ENCODE data around the gene NKAIN2.
"Not testable (repeated sequence)": the region's sequence is repeated elsewhere in the genome, so short reads cannot be mapped to it uniquely, and the experiment has no call there.

Gene NKAIN2

DNA sequence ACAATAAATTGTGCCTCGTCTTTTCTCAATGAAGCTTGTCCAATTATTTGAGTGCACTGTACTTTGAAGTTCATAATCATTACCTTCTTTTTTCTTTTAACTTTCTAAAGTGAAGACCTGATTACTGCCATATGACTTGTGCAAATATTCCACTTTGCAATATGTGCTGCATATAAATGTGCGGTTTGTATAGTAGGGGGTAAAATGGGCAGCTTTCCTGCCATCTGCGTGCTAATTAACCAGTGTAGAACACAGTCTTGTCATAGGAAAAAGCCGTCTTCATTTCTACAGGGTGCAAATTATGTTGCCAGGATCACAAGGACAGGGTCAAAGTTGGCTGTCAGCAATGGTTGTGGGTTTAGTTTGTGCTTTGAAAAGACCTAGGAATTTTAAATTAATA lies 397.0 kb downstream of the NKAIN2 start:
- FAIRE-seq (no peak), DNase-seq (ENCODE audit: insufficient read length, low spot score) (no peak)
- TF ChIP-seq POLR2A (IDR thresholded peaks at IDR 0.05; ENCODE audit: low read depth, low read length): no peak

DNA sequence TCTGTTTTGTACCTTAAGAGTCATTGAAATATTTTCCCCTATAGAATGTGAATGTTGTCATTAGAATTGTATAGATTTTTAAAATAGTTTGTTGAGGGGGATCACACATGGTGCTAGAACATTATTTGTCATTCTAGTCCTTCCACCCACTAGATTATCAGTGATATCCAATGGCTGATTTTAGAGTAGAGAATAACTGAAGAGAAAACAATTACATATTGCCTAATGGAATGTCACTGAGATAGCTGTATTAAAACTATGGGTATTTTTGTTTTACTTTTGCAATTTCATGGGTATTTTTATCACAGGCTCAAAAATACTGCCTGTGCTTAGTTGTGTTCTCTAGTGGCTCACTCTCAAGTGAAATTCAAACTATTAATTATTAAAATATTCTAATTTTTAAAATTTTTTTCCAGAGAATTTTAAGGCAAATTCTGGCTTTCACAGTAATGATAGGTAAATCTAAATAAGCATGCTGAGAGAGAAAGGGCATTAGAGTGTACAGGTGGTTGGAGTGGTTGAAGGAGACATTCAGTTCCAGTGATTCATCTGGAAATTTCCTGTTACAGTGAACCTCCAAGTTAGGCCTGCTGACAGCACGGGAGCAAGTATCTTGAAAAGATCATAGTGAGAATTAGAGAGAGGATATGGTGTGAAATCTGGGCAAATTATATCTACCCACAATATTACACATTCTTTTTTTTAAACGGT lies 399.6 kb downstream of the NKAIN2 start:
- peak; percentile 61 for FAIRE-seq
- no peak for TF ChIP-seq POLR2A (IDR thresholded peaks at IDR 0.05; ENCODE audit: low read depth, low read length)
- no peak for DNase-seq (ENCODE audit: insufficient read length, low spot score)

DNA sequence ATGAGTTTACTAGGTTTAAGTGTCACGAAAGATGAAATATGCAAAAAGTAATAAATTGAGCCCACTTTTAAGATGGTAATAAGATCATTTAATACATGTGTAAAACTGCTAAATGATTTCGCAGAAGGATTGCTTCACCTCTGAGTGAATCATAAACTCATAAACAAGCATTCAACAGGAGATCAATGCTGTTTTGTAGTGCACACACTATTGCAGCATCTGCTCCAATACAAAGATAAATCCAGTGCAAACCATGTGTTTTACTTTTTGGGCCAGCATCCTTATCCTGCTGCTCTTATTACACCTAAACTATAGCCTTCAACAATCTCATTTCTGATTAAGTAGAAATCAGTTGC lies 400.1 kb downstream of the NKAIN2 start:
- TF ChIP-seq POLR2A (IDR thresholded peaks at IDR 0.05; ENCODE audit: low read depth, low read length): no peak
- DNase-seq (ENCODE audit: insufficient read length, low spot score) (no peak), FAIRE-seq (no peak)

DNA sequence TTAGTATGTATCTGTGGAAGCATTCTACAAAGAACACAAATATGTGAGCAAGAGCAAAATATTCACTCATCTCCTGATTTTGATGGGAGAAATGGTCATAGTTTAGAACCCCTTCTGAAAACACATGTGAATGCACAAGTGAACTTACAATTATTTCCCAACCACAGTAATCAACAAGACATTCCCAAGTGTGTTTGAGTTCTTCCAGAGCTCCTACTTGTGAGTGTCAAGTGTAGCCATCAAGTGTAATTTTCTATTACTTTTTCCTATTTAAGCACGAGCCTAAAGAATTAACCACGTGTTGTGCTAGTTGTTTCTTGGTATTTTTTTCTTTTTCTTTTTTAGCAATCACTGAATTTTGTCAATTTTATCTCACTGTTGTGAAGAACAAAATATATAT lies 402.3 kb downstream of the NKAIN2 start:
- no peak for DNase-seq (ENCODE audit: insufficient read length, low spot score)
- FAIRE-seq: no peak
- no peak for TF ChIP-seq POLR2A (IDR thresholded peaks at IDR 0.05; ENCODE audit: low read depth, low read length)

DNA sequence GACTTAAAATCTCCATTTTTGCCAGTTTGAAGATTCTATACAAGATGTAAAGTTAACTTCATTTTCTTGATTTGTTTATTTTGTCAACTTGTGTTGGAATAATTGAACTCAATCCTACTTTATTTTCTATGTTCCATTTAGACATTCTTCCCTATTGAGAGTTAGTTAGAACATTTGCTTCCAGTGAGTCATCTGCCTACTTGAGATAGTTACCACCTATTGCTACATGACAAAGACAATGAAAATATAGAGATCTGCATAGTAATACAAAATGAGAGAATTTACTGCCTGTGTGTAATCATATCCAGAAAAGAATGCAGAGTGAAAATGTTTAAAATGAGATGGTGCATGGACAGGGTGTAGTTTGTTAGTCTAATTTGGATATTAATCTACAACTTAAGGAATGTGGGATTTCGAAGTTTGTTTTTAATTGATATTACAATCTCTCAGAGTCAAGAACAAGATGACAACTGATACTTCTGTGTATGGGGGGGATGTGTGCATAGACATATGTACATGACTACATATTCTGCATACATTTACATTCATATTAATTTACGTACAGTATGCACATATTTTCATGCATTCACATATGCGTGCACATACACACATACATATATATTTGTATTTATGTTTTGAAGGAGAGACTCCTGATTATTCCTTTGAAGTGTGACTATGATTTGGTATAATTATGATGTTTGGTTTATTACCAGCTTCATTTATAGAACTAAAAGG lies 420.1 kb downstream of the NKAIN2 start:
- no peak for TF ChIP-seq POLR2A (IDR thresholded peaks at IDR 0.05; ENCODE audit: low read depth, low read length)
- peak; percentile 36 for FAIRE-seq
- DNase-seq (ENCODE audit: insufficient read length, low spot score): no peak

DNA sequence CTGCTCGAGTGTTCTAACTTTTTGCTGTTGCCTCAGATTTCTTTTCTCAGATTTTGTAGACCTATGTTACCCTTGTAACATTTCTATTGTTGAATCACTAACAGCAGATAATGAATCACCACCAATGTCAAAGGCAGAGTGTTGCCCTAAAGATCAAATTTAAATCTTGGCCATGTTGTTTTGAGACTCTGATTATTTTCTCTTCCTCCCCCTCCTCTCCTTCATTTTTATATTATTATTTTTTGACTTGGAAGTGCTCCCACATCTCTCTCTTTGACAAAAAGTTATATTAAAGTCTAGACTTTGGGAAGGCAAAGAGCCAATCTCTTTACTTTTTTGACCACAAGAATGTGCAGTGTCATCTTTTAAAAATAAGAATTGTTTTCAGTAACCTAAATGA lies 422.7 kb downstream of the NKAIN2 start:
- FAIRE-seq: peak; percentile 38
- TF ChIP-seq POLR2A (IDR thresholded peaks at IDR 0.05; ENCODE audit: low read depth, low read length): no peak
- no peak for DNase-seq (ENCODE audit: insufficient read length, low spot score)

DNA sequence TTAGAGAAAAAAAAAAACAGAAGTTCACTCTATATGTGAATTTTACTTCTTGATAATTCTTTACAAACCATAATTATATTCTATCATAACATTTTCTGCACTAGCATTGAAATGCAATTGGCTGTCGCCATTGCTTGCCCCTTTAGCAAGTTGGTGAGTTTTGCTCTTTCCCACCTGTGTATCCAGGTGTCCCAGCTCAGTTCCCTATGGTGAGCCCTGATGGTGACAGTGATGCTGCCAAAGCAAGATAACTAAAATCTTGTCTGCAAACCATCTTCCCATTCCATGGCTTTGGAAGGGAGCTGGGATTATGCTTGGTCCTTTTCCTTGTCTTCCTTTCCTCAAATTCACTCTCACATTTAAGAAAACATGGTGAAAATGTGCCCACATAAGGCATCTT lies 429.6 kb downstream of the NKAIN2 start:
- DNase-seq (ENCODE audit: insufficient read length, low spot score): no peak
- FAIRE-seq: no peak
- TF ChIP-seq POLR2A (IDR thresholded peaks at IDR 0.05; ENCODE audit: low read depth, low read length): no peak

DNA sequence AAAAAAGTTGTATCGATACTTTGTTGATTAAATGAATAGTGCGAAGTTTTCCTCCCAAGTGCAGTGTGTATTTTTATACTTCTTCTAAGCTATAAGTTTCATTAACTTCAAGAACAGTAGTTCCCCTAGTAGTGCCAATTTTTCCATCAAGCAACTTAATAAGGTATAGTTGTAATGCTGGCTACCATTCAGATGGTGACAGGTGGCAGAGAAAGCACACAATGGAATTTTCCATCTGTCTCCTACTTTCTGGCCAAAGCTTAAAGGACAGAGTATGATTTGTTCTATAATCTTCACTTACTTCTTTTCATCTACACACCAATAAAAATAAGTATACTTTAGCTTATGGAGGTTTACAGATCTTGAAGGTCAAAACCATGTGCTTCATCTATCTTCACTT lies 431.1 kb downstream of the NKAIN2 start:
- no peak for TF ChIP-seq POLR2A (IDR thresholded peaks at IDR 0.05; ENCODE audit: low read depth, low read length)
- FAIRE-seq (no peak), DNase-seq (ENCODE audit: insufficient read length, low spot score) (no peak)

DNA sequence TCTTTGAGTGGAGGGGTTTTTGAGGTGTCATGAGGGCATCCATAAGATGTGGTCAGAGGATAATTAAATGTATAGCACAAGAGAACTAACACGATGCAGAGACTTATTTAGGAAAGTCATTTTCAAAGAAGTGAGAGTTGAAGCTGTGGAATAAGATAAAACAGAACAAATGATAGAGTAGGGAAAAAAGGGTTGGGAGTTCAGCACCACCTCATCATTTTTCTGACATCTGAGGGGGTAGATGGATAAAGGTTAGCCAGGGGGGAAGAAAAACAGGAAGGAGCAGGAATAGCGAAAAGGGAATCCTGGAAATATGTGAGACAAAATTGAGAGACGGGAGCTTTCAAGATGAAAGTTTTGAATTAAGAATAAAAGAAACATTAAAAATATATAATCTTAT lies 434.2 kb downstream of the NKAIN2 start:
- TF ChIP-seq POLR2A (IDR thresholded peaks at IDR 0.05; ENCODE audit: low read depth, low read length): no peak
- FAIRE-seq (no peak), DNase-seq (ENCODE audit: insufficient read length, low spot score) (no peak)

DNA sequence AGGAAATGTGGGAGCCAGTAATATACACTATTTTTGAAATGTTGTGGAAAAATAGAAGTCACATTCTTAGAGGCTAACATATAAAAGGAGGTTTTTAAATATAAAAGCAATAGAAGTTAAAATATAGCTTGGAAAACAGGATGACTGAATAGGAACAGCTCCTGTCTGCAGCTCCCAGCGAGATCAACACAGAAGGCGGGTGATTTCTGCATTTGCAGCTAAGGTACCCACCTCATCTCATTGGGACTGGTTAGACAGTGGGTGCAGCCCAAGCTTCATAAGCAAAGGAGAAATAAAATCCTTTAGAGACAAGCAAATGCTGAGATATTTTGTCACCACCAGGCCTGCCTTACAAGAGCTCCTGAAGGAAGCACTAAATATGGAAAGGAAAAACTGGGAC lies 434.7 kb downstream of the NKAIN2 start:
- not testable (repeated sequence) for DNase-seq (ENCODE audit: insufficient read length, low spot score); FAIRE-seq

DNA sequence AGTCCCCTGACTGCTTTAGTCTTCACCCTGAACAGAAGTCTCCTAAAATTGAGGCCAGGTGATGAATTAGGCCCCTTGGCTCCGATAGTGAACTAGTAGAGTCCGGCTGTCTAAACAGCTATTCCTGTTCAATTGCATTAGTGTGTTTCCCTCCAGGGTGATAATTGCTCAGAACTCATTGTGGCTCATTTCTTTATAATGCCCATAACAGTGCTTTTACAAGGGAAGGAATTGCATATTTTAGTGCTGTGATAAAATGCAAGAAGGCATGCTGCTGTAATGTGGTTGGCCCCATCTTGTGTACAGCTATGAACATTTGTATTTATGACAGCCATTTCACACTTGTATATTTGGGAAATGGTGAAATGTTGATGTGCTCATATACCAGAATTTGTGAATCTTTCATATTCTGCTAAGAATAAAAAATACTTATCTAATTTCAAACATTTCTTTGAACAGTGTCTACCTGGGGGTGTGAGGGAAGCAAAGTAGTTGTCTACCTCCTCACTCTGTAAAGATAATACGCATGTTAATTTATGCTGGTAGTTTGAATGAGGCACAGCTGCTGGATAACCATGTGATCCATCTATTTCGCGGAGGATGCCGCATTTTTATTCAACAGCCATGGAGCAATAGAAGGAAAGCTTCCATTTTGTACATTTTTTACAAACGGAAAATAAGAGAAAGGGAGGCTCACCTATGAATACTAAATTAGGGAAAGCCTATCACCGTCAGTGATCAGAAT lies 451.4 kb downstream of the NKAIN2 start:
- DNase-seq (ENCODE audit: insufficient read length, low spot score) (no peak), FAIRE-seq (no peak)
- no peak for TF ChIP-seq POLR2A (IDR thresholded peaks at IDR 0.05; ENCODE audit: low read depth, low read length)

DNA sequence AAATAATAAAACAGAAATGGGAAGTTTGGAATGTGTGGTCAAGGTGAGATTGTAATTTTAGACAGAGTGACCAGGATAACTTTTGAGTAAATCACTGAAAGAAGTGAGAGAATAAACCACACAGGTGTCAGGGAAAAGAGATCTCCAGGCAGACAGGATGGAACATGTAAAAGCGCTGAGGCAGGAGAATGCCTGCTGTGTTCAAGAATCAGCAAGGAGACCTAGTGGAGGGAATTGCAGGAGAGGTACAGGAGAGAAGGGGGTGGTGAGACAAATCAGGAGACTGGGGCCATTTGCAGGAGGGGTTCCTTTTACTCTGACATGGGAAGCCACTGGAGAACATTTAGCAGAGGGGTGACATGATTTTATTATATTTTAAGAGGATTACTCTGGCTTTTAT lies 456.7 kb downstream of the NKAIN2 start:
- TF ChIP-seq POLR2A (IDR thresholded peaks at IDR 0.05; ENCODE audit: low read depth, low read length): no peak
- DNase-seq (ENCODE audit: insufficient read length, low spot score): no peak
- no peak for FAIRE-seq

DNA sequence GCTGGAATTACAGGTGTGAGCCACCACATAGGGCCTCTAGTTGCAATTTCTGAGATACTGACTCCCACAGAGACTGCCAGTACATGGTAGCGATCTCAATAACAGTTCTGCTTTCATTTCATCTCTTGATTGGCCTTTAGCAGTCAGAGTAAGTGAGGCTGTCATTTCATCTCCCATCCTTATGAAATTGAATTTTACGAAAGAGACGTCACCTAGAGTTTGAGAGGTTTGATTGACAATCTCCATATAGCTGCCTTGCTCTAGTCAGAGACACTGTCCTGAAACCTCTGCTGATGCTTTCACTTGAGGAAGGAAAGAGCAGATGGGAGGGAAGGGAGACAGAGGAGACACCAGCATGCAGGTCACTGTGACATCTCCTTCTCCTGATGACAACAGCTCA lies 466.1 kb downstream of the NKAIN2 start:
- no peak for TF ChIP-seq POLR2A (IDR thresholded peaks at IDR 0.05; ENCODE audit: low read depth, low read length)
- no peak for FAIRE-seq
- DNase-seq (ENCODE audit: insufficient read length, low spot score): no peak

DNA sequence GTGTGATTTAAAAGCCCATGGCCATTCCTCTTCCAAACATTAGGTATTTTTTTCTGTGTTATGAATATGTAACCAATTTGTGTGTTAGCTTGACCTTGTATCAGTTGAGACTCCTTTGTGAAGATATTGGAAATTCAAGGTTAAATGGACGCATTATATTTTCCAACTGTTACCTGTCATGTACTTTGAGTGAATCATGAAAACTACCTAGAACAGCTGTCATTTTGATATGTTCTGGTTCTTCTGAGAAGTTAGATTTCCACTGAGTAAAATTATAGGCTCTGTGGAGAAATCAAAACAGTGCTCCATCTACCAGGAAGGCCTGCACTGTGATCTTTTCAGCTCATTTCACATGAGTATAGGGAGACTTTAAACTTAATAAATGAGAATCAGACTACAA lies 470.0 kb downstream of the NKAIN2 start:
- FAIRE-seq: no peak
- no peak for DNase-seq (ENCODE audit: insufficient read length, low spot score)
- no peak for TF ChIP-seq POLR2A (IDR thresholded peaks at IDR 0.05; ENCODE audit: low read depth, low read length)

DNA sequence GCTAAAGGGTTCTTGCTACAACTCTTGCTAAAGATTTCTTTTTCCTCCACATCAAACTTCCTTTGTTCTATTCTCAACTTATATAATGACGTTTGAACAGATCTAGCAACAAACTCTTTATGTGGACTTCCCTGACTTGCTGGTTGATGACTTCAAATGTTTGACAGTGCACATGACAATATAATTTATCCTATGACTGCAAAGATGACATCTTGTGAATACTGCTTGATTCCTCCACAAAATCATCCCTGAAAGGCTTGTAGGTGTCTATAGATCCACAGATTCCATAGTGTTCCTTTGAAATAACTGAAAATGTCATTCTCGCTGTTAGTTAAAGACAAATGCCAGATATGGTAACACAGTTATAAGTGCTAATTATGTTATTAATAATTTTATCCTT lies 478.9 kb downstream of the NKAIN2 start:
- TF ChIP-seq POLR2A (IDR thresholded peaks at IDR 0.05; ENCODE audit: low read depth, low read length): no peak
- FAIRE-seq: no peak

More for the DNA sequence above, 478.9 kb downstream of the NKAIN2 start:
- DNase-seq (ENCODE audit: insufficient read length, low spot score): no peak
